Activated B cell treated with CpG ODN at 0.5 μM for 24 hours (primary cell): Measurements from ENCODE around the gene ICOSLG. TPM values are rescaled to one million over a fixed set of nuclear protein-coding genes. Genes with fewer than 3 reads are reported as not detected.
"Not testable (repeated sequence)": the region's sequence is repeated elsewhere in the genome, so short reads cannot be mapped to it uniquely, and the experiment has no call there.

Experiments used
- ATAC-seq: fragments of 200-7000 bp; cut with Tn5 transposase; one replicate; pipeline ENCODE4 v1.10.0; 2021; ENCODE audit warnings: low read depth, mild to moderate bottlenecking, moderate library complexity
- CTCF ChIA-PET: fragments of 350-600 bp; sonication (Branson Sonifier 250); formaldehyde crosslinking; loops from one replicate; lab custom pipeline; 2021; ENCODE audit warnings: antibody characterized with exemption; lab: Charles Lee
- POLR2A ChIA-PET: fragments of 350-600 bp; sonication (Branson Sonifier 250); formaldehyde crosslinking; loops from one replicate; lab custom pipeline; 2021; ENCODE audit warnings: antibody characterized with exemption; lab: Charles Lee
- DNase-seq: peaks from one replicate; pipeline ENCODE4 v3.0.0; 2022
- H3K27ac Mint-ChIP-seq: one replicate; pipeline ENCODE4 v1.8.0; 2020; ENCODE audit warnings: mixed read lengths
- H3K27me3 Mint-ChIP-seq: one replicate; pipeline ENCODE4 v1.8.0; 2021; ENCODE audit warnings: mixed read lengths
- H3K36me3 Mint-ChIP-seq: one replicate; pipeline ENCODE4 v1.8.0; 2021; ENCODE audit warnings: low read depth, mixed read lengths
- H3K4me1 Mint-ChIP-seq: one replicate; pipeline ENCODE4 v1.8.0; 2021; ENCODE audit warnings: mixed read lengths
- H3K4me3 Mint-ChIP-seq: one replicate; pipeline ENCODE4 v1.8.0; 2020; ENCODE audit warnings: mild to moderate bottlenecking, mixed read lengths
- H3K9me3 Mint-ChIP-seq: one replicate; pipeline ENCODE4 v1.8.0; 2020; ENCODE audit warnings: mixed read lengths
- CTCF ChIP-seq: fragments of 200-600 bp; IDR thresholded peaks from one replicate; pipeline ENCODE4 v1.8.0; 2022; ENCODE audit warnings: antibody characterized with exemption, mild to moderate bottlenecking
- intact Hi-C: fragments of 100-400 bp; cut with micrococcal nuclease; formaldehyde crosslinking; loops from one replicate; pipeline ENCODE4 v1.15.1; 2024
- total RNA-seq: library from RNA; stranded (reverse); gene quantifications from 2 replicates; pipeline ENCODE4 v1.2.3, GENCODE V29; 2022

The ICOSLG gene
- total RNA-seq, 1 donor from 2014 or later, result 40.9 TPM

DNA sequence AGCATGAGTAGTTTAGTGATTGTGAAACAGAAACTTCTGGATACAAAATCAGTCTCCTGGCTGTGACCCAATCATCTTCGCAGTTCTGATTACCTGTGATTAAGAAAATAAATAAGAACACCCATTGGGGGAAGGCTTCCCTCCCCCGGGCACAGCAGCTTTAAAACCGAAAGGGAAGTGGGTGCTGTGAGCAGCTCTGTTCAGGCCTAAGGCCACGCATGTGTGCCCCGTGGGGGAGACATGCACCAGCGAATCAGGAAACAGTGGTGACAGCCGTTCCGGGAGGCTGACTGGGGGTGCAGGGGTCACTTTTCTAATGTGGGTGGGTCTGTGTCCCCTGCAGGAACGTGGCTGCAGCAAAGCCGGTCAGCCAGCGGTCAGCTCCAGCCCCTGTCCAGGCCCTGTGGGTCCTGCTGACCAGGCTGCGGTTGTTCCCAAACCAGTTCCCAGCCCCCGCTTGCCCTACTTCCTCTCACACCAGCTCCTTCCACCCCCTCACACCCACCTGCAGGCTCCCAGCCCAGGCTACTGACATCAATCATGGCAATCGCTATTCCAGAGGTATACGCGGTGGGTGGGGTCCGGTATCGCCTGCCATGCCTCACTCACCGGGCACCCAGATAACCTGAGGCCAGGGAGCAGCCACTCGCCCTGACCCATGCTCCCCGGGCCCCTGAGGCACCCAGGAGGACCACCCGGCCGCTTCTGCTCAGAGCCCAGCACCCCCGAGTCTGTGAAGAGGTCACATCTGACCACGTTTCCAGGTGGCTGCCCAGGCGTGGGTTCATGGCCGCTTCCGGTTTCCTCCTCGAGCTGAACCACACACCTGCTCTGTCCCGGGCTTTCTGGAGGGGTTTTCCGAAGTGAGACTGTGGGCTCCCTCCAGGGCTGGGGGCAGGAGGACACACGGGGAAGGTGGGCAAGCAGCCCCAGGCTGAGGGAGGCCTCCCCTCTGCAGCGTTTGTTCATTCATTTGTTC, 33.8 kb downstream of the ICOSLG start:
- H3K9me3 Mint-ChIP-seq, H3K36me3 Mint-ChIP-seq, H3K4me1 Mint-ChIP-seq, H3K4me3 Mint-ChIP-seq, intact Hi-C loops, POLR2A ChIA-PET, H3K27ac Mint-ChIP-seq, CTCF ChIA-PET, H3K27me3 Mint-ChIP-seq, DNase-seq: not testable (repeated sequence)
- peak; percentile 76 for ATAC-seq

DNA sequence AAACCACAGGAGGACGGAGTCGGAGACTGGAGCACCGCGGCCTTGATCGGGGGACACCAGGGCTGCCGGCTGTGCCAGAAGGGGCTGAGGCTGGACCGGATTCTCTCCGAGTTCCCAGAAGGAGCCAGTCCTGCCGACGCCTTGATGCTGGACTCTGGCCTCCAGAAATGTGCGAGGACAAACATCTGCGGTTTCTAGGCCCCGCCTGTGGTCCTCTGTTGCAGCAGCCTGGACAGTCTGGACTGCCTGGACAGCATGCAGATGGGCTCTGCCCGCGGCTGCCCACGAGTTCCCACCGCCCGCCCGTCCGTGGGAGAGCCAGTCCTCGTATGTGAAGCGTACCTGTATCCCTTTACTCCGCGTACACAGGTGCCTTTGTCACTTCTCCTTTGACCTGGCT, 34.6 kb downstream of the ICOSLG start:
- H3K9me3 Mint-ChIP-seq, ATAC-seq, H3K27ac Mint-ChIP-seq, intact Hi-C loops, H3K27me3 Mint-ChIP-seq, H3K4me1 Mint-ChIP-seq, H3K36me3 Mint-ChIP-seq, CTCF ChIA-PET, POLR2A ChIA-PET, H3K4me3 Mint-ChIP-seq, DNase-seq: not testable (repeated sequence)

DNA sequence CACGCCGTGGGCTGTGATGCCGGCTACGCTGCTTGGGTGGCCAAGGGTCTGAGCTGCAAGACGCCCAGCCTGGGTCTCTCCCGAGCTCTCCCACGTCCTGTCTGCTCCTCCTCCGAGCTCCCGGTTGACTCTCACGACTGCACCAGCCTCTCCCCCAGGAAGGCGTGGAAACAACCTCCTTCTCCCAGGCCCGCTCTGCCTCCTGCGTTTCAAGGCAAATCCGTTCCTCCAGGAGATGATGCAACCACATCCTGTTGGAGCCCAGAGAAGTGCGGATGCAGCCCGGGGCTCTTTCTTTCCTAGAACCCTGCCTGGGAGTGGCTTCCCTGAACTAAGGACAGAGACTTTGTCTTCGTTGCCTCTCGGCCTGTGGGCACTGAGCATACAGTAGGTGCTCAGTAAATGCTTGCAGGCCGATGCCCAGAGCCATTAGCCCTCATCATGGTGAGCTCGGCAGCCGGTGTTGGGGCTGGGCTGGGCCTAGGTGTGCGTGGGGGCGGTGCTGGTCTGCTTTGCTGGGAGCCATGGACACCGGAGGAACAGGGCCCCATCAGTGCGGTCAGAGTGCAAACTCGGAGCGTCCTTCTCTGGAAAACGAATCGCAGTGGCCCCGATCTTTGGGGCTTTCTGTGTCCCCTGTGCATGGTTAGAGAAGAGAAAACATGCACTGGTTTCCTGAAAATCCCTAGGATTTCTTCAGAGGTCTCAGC, 38.0 kb downstream of the ICOSLG start:
- H3K4me3 Mint-ChIP-seq, intact Hi-C loops, CTCF ChIA-PET, H3K27ac Mint-ChIP-seq, H3K27me3 Mint-ChIP-seq, H3K9me3 Mint-ChIP-seq, POLR2A ChIA-PET, DNase-seq, H3K4me1 Mint-ChIP-seq, ATAC-seq, H3K36me3 Mint-ChIP-seq: not testable (repeated sequence)

- H3K9me3 Mint-ChIP-seq, H3K27me3 Mint-ChIP-seq, intact Hi-C loops, ATAC-seq, CTCF ChIA-PET, H3K4me3 Mint-ChIP-seq, DNase-seq, H3K36me3 Mint-ChIP-seq: not testable (repeated sequence)
- H3K27ac Mint-ChIP-seq, result peak overlapping the region; percentile 50
- POLR2A ChIA-PET, result interaction anchor here (0.7 kb wide), 1 partner anchor 719 kb away, joined by 3 read pairs; no protein-coding TSS in a partner anchor
- peaks cover 14% of the 10 kb centered on the region for H3K4me1 Mint-ChIP-seq
Measured at GRCh38 chr21:44199997-44200396, 40.7 kb downstream of the ICOSLG start.

GRCh38 chr21:44199448-44199847, 41.3 kb downstream of the ICOSLG start:
- Mint-ChIP-seq H3K4me3 (no peak overlapping the region), H3K4me1 (peaks cover 14% of the 10 kb centered on the region), H3K27me3 (no peaks in the 10 kb centered on the region), H3K9me3 (no peaks in the 10 kb centered on the region), H3K27ac (peak overlapping the region; percentile 50), H3K36me3 (no peaks in the 10 kb centered on the region)
- POLR2A ChIA-PET, result no interaction called here
- DNase-seq (no peak), ATAC-seq (no peak)
- no peak for TF ChIP-seq CTCF
- CTCF ChIA-PET, result no interaction called here
- intact Hi-C loops, result no loop called here

DNA sequence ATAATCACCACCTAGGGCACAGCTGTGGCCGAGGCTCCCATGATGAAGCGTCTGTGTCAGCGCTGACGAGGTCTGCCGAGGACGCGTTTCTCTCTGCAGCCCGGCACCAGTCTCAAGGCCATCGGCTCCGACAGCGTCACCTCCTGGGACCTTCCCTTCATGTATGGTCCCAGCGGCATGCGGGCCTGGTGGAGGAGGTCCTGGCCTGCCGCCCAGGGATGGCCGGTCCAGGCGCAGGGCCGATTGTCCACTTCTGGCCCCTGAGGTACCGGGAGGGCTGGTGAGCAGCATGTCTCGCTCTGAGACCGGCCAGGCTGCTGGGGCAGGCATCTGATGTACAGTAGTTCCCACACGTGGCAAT, 43.6 kb downstream of the ICOSLG start:
- ATAC-seq, intact Hi-C loops, H3K9me3 Mint-ChIP-seq, H3K27ac Mint-ChIP-seq, DNase-seq, H3K36me3 Mint-ChIP-seq, CTCF ChIA-PET, POLR2A ChIA-PET, H3K4me3 Mint-ChIP-seq, H3K27me3 Mint-ChIP-seq: not testable (repeated sequence)
- peaks cover 14% of the 10 kb centered on the region for H3K4me1 Mint-ChIP-seq

DNA sequence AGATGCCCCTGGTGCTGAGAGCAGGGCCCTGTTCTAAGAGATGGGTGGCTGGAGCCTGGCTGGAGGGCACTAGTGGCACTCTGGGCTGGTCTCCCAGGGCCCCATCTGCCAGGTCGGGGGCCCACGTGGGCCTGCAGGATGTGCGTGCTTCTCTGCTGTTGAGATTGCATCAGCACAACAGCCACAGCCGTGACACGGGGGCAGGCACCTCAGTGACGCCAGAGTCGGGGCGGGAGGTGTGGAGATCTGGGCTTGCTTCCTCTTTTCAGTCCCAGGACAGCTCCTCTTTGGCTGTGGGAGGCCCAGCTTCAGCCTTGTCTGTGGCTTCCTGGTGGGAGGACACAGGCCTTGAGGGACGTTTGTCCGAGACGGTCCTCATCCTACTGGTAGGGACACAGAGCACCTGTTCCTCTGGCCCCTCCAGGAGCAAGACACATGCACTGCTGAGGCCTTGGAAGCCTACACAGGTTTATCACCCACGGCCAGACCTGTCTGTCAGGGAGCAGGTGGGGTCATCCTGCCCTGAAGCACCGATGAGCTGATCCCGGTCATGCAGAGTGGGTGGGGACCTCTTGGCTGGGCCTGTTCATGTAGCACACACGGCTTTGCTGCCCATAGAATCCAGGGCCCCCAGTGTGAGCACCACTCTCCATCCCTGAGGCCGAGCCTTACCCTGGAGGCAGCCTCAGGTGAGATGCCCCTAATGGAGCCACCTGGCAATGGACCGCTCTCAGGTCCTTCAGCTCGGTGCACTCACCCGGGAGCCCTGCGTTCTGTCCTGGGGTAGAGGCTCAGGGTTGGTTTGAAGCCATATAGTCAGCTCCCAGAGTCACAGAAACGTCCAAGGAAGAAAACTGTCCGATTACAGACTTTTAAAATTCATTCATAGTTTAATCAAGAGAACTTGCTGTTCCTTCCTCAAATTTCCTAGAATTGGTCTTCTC, 44.3 kb downstream of the ICOSLG start:
- peak; percentile 85 for DNase-seq
- H3K9me3 Mint-ChIP-seq, H3K4me3 Mint-ChIP-seq, H3K36me3 Mint-ChIP-seq, intact Hi-C loops, POLR2A ChIA-PET, CTCF ChIA-PET, H3K27me3 Mint-ChIP-seq: not testable (repeated sequence)
- Mint-ChIP-seq H3K4me1 (peaks cover 14% of the 10 kb centered on the region), H3K27ac (peak overlapping the region; percentile 86)
- ATAC-seq, result peak; percentile 89

GRCh38 chr21:44194888-44195287, 45.9 kb downstream of the ICOSLG start:
- H3K4me1 Mint-ChIP-seq, result peaks cover 13% of the 10 kb centered on the region
- ATAC-seq, H3K4me3 Mint-ChIP-seq, DNase-seq, H3K36me3 Mint-ChIP-seq, CTCF ChIA-PET, intact Hi-C loops, H3K9me3 Mint-ChIP-seq, H3K27me3 Mint-ChIP-seq, H3K27ac Mint-ChIP-seq, POLR2A ChIA-PET: not testable (repeated sequence)

GRCh38 chr21:44194451-44194850, 46.3 kb downstream of the ICOSLG start:
- H3K4me3 Mint-ChIP-seq, CTCF ChIA-PET, H3K9me3 Mint-ChIP-seq, H3K4me1 Mint-ChIP-seq, H3K27ac Mint-ChIP-seq, POLR2A ChIA-PET, H3K36me3 Mint-ChIP-seq, DNase-seq, H3K27me3 Mint-ChIP-seq, intact Hi-C loops, ATAC-seq: not testable (repeated sequence)

GRCh38 chr21:44193108-44193507, 47.6 kb downstream of the ICOSLG start:
- intact Hi-C loops, CTCF ChIA-PET, H3K27me3 Mint-ChIP-seq, H3K4me1 Mint-ChIP-seq, H3K9me3 Mint-ChIP-seq, DNase-seq, H3K36me3 Mint-ChIP-seq, H3K4me3 Mint-ChIP-seq, H3K27ac Mint-ChIP-seq, POLR2A ChIA-PET, ATAC-seq: not testable (repeated sequence)
